ENCODE data around the gene SEC22A.

- TF ChIP-seq POLR2A (IDR thresholded peaks at IDR 0.05; ENCODE audit: low read depth, low read length) (no peak), POLR2AphosphoS5 (IDR thresholded peaks at IDR 0.05; ENCODE audit: low read depth, low read length) (no peak), TAF1 (IDR thresholded peaks at IDR 0.05; ENCODE audit: borderline replicate concordance, low read depth, low read length) (no peak)
Observed at GRCh38 chr3:123287051-123287961, 85.6 kb downstream of the SEC22A start.

Measured in GM12892 (cell line).